TTC549 (cell line): ENCODE results near the gene IGFBP4.
"Not testable (repeated sequence)": the region's sequence is repeated elsewhere in the genome, so short reads cannot be mapped to it uniquely, and the experiment has no call there.

Experiments used
- FAIRE-seq: peaks from 2 replicates; lab custom pipeline; 2012; peaks lifted over from hg19 to GRCh38; lab: Jason Lieb, UNC

IGFBP4 gene

DNA sequence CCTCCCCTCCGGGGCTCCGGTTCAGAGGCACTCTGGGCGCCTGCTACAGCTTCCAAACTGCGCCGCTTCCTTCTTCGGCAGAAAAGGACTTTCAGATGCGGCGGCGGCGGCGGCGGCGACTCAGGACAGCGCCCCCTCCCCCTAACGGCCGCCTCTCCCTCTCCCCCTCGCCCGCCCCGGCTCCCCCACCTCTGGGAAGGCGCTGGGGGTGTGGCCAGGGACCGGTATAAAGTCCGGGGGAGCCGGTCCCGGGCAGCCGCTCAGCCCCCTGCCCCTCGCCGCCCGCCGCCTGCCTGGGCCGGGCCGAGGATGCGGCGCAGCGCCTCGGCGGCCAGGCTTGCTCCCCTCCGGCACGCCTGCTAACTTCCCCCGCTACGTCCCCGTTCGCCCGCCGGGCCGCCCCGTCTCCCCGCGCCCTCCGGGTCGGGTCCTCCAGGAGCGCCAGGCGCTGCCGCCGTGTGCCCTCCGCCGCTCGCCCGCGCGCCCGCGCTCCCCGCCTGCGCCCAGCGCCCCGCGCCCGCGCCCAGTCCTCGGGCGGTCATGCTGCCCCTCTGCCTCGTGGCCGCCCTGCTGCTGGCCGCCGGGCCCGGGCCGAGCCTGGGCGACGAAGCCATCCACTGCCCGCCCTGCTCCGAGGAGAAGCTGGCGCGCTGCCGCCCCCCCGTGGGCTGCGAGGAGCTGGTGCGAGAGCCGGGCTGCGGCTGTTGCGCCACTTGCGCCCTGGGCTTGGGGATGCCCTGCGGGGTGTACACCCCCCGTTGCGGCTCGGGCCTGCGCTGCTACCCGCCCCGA, at the start of gene IGFBP4:
TSS of gene IGFBP4 (plus strand) at position 255 of the 792 bp plus-strand sequence. CDS start at position 541, 286 bp downstream.
- no peak for FAIRE-seq

DNA sequence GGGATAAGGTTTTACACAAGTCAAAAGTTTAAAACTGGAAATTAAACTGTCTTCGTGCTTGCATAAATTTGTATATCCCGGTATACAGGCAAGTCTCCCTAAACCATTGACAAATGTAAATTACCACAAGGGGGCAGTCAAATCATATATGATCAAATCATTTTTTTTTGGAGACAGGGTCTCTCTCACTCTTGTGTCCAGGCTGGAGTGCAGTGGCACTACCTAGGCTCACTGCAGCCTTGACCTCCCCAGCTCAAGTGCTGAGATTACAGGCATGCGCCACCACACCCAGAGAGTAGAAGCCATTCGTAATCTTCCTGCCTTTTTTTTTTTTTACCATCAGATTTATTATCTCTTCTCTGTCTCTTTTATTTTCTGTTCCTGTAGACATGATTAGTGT, 44.1 kb upstream of the IGFBP4 start:
- no peak for FAIRE-seq

- FAIRE-seq, result no peak
Measured at GRCh38 chr17:40402668-40403067, 40.6 kb upstream of the IGFBP4 start.

DNA sequence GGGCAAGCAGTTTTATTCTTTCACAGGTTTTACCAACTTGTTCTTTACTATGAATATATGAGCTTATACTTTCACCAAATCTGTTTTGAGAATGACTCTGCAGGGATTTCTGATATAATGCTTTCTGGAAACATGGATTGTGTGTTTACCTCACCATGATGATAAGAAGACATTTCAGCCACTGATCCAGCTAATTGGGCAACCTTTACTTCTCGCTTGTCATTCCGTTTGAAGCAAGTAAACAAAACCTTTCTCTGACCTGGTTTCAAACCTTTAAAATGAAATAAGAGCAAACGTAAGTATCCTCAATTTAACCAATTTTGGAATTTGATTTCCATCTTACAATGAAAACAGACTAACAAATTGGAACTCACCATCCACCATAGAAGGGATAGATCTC, 39.2 kb upstream of the IGFBP4 start:
- no peak for FAIRE-seq

GRCh38 chr17:40407460-40407859, 35.8 kb upstream of the IGFBP4 start:
- no peak for FAIRE-seq

DNA sequence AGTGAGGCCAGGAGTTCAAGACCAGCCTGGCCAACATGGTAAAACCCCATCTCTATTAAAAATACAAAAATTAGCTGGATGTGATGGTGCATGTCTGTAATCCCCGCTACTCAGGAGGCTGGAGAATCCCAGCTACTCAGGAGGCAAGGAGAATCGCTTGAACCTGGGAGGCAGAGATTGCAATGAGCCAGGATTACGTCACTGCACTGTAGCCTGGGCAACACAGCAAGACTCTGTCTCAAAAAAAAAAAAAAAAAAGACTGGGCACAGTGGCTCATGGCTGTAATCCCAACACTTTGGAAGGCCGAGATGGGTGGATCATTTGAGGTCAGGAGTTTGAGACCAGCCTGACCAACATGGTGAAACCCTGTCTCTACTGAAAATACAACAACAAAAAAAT, 33.7 kb upstream of the IGFBP4 start:
- FAIRE-seq, result not testable (repeated sequence)

DNA sequence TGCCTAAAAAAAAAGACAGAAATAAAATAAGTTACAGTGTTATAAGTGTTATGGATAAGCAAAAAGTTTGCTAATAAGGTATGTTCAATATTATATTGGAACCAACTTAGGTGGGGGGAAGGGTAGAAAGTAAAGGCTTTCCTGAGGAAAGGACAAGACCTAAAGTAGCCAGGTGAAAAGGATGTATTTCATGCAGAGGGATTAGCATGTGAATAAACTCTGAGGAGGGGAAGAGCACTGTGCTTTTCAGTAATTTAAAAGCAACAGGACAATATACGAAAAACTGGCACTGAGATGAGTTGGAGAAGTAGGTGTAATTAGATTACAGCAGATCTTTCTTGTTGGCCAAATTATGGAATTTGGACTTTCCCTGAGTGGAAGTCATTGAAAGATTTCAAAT, 33.2 kb upstream of the IGFBP4 start:
- FAIRE-seq, result no peak

DNA sequence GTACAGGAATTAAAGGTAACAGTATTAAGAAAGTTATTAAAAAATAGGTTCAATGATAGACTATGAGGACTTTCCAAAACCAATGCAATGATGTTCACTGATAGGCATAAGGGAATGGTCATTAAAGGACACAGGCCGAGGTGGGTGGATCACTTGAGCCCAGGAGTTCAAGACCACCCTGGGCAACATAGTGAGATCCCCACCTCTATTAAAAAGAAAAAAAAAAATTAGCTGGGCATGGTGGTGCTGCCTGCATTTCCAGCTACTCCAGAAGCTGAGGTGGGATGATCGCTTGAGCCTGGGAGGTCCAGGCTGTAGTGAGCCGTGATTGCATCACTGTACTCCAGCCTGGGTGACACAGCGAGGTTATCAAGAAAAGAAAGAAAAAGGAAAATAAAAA, 31.4 kb upstream of the IGFBP4 start:
- FAIRE-seq, result no peak

- no peak for FAIRE-seq
Measured at GRCh38 chr17:40412880-40413279, 30.4 kb upstream of the IGFBP4 start.

- FAIRE-seq, result not testable (repeated sequence)
Measured at GRCh38 chr17:40414312-40414711, 28.9 kb upstream of the IGFBP4 start.

GRCh38 chr17:40415390-40415789, 27.9 kb upstream of the IGFBP4 start:
- no peak for FAIRE-seq

GRCh38 chr17:40416671-40417070, 26.6 kb upstream of the IGFBP4 start:
- no peak for FAIRE-seq

DNA sequence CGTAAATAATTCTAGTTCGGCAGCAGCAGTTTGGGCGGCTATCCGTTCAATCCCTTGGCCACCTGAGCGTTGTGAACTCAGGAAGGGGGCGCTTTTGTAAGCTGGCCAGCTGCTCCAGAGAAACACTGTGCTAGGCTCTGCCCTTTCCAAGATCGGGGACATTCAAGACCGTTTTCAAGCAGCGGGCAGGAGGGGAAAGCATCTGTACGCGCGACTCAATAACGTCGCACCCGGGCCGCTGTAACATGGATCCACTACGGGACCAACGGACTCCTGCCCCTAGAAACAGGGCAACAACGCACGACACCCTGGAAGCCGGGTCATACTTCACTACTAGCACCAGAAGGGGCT, 26.0 kb upstream of the IGFBP4 start:
- FAIRE-seq, result no peak

GRCh38 chr17:40417609-40418427, 25.4 kb upstream of the IGFBP4 start, which contains the start of gene TOP2A:
TOP2A (minus strand) TSS chr17:40417896; CDS start chr17:40417791, 105 bp downstream.
- peak; percentile 97 for FAIRE-seq

DNA sequence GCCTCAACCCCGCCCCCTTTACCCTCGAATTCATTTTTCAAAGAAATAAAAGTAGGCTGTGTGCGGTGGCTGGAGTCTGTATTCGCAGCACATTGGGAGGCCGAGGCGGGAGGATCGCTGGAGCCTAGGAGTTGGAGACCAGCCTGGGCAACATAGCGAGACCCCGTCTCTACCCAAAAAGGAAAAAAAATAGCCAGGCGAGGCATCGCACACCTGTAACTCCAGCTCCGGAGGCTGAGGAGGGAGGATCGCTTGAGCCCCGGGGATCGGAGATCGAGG, 24.9 kb upstream of the IGFBP4 start:
- FAIRE-seq, result no peak

- no peak for FAIRE-seq
Measured at GRCh38 chr17:40419559-40420331, 23.5 kb upstream of the IGFBP4 start.

- no peak for FAIRE-seq
Measured at GRCh38 chr17:40422990-40423633, 20.1 kb upstream of the IGFBP4 start.

DNA sequence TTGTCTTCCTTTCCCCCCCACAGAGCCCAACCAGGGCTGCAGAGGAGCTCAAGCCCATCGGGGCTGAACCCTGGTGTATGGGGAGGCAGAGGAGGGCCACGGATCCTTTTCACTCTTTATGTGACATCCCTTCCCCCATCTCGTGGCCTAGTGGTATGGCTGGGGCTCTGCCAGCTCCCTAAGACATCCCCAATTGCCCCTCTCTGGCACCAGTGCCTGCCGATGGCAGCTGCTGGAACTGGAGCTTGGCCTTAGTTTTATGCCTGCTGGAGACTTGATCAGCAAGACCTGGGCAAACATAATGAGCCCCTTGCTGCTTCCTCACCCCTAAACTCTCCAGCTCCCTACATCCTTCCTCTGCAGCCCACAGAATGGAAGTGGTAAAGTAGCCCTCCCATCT, 17.5 kb upstream of the IGFBP4 start:
- FAIRE-seq, result no peak

DNA sequence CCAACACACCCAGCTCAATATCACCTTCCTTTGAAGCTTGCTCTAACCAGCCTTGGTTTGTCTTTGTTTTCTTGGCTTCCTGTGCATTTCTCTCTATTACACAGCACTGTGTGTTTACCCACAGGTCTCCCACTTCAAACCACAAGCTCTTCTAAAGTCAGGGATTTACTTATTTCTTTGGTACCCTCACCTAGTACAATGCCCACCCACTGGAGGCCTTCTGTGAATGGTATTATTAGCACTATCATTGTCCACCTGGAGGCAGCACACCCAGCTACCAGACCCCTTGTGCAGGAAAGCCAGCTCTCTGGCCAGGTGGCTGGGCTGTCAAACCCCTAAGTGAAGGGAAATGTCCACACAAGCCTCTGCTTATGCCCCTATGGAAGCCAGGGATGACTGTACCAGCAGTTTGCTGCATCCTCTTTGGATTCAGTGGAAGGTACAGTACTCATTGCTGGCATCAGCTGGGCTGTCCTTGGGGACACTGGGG, 16.2 kb upstream of the IGFBP4 start:
- no peak for FAIRE-seq

- FAIRE-seq, result no peak
Measured at GRCh38 chr17:40430272-40431230, 12.7 kb upstream of the IGFBP4 start.

DNA sequence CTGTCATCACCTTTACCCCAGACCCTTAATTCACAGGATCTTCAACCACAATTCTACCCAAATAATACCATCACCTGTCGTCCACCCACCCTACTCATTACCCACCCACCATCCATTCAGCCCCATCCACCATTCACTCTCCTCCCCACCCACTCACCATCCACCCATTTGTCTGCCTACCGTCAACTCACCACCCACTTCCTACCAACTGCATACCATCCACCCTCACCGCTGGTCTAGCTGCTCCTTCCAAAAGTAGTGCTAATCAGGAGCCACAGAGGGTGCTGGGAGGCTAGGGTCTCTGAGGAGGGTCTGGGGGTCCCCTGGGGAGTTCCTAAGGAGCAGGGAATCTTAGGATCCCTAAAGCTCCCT, 12.0 kb upstream of the IGFBP4 start:
- FAIRE-seq, result no peak
